ENCODE results near the gene CPM. TPM values are rescaled to one million over a fixed set of nuclear protein-coding genes. Genes with fewer than 3 reads are reported as not detected.

Gene CPM
- total RNA-seq, 1 donor from 2014 or later: 45.2 TPM

GRCh38 chr12:68908076-68908475, 24.9 kb downstream of the CPM start:
- ATAC-seq: no peak

GRCh38 chr12:68905733-68906132, 27.2 kb downstream of the CPM start:
- ATAC-seq (no peak), DNase-seq (ENCODE audit: low spot score) (no peak)

More at GRCh38 chr12:68908076-68908475, 24.9 kb downstream of the CPM start:
- DNase-seq (ENCODE audit: low spot score): no peak

GRCh38 chr12:68904351-68904962, 28.5 kb downstream of the CPM start:
- DNase-seq (ENCODE audit: low spot score) (no peak), ATAC-seq (no peak)

DNA sequence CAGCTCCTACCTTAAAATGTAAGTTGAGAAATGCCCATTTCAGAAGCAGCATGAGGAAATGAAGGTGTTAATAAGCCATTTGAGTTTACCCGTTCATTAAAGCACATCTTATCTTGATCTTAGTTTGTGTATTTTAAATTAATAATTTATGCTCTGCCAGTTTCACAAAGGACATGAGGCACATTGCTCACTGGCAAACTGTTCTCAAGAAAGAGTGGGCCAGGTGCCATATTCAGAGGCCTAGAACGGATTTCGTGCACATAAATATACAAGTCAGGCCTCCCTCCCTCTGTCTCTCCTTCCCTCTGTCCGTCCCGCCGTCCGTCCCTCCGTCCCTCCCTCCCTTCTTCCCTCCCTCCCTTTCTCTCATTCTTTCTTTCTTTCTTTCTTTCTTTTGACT, 29.5 kb downstream of the CPM start:
- ATAC-seq (no peak), DNase-seq (ENCODE audit: low spot score) (no peak)

- DNase-seq (ENCODE audit: low spot score): no peak
- no peak for ATAC-seq
Observed at GRCh38 chr12:68901551-68901950, 31.4 kb downstream of the CPM start.

- ATAC-seq: no peak
- DNase-seq (ENCODE audit: low spot score): no peak
Observed at GRCh38 chr12:68901145-68901544, 31.8 kb downstream of the CPM start.

- DNase-seq (ENCODE audit: low spot score): no peak
- ATAC-seq: no peak
Observed at GRCh38 chr12:68900241-68900640, 32.7 kb downstream of the CPM start.

- ATAC-seq (peak; percentile 88), DNase-seq (ENCODE audit: low spot score) (peak; percentile 80)
Observed at GRCh38 chr12:68899251-68899771, 33.7 kb downstream of the CPM start.

GRCh38 chr12:68896881-68897540, 36.0 kb downstream of the CPM start:
- ATAC-seq (no peak), DNase-seq (ENCODE audit: low spot score) (no peak)

DNA sequence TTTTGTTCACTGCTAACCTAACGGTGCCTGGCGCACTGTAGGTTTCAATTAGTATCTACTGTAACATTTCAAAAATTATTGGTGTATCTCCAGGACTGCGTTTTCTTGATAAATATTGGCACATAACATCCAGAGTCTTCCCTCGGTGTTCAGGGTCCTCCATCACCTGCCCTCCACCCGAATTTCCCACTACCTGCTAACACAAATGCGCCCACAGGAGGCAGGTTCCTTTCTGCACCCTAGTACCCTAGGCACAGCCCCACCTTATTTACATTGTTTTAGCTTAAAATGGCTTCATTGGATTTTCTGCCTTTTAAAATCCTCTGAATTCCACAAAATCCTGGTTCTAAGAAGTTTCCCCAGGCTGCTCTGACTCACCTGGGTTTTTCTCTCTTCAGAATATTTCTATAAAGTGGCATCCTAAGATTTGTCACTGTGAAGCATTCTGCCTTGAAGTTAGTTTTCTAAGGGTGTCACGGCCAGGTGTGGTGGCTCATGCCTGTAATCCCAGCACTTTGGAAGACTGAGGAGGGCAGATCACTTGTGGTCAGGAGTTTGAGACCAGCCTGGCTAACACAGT, 38.6 kb downstream of the CPM start:
- ATAC-seq: no peak
- DNase-seq (ENCODE audit: low spot score): no peak

DNA sequence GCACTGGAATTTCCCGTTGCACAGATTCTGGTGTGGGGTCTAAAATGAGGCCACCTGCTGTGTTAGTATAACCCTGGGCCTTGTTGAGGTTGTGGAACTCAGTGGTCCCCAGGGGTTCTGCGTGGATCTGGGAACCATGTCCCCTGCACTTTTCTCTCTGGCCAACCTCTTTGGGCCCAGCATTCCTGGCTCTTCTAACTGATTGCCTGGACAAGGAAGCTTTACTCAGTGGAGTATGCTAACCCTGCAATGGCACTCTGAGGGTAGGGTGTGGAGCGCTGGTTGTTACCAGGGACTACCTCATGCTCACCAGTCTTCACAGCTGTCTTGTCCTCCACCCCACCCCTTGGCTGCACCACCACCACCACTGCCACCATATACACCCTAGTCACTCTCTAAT, 39.2 kb downstream of the CPM start:
- DNase-seq (ENCODE audit: low spot score) (no peak), ATAC-seq (no peak)

GRCh38 chr12:68893201-68893600, 39.8 kb downstream of the CPM start:
- ATAC-seq (no peak), DNase-seq (ENCODE audit: low spot score) (no peak)

- ATAC-seq (no peak), DNase-seq (ENCODE audit: low spot score) (no peak)
Observed at GRCh38 chr12:68891141-68891540, 41.8 kb downstream of the CPM start.

- ATAC-seq: no peak
- no peak for DNase-seq (ENCODE audit: low spot score)
Observed at GRCh38 chr12:68890701-68891113, 42.3 kb downstream of the CPM start.

GRCh38 chr12:68888243-68888642, 44.7 kb downstream of the CPM start:
- no peak for ATAC-seq
- DNase-seq (ENCODE audit: low spot score): no peak

- no peak for DNase-seq (ENCODE audit: low spot score)
- ATAC-seq: no peak
Observed at GRCh38 chr12:68887641-68888040, 45.3 kb downstream of the CPM start.

DNA sequence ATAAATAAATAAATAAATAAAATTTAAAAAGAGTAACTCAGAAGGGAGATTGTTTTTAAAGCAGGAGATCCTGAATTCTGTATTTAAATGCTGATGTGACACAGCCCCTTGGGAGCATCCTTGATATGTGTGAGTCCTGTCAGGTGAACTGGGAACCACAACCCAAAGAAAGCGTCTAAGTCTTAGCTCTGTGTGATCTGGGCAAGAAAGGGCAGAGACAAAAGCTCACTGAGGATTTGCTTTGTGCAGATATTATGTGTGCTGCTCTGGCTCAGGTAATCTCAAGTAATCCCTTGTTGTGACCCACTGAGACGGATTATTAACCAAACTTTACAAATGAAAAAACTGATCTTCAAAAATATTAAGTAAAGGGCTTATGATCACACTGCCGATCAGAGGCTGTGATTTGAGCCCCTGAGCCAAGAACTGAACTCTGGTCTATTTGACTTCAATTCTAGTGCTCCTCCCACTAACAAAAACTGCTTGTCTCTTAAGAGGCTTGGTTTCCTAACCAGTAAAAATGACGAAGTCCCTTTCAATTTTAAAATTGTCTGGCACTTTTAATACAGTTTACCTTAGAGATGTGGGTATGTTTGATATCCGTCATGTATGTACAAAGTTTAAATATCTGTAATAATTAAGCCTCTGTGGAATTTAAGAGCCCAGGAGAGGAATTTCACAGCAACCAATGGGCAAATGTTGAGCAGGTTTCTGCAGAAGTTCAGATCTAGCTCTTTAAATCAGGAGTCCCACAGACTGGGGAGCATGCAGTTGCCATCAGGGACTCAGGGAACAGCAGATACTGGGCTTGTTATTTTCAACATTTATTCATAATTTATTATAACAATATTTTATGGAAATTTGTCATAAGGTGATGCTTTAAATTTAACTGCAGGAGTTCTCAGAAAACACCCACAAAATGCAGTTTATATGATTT, 46.1 kb downstream of the CPM start:
- DNase-seq (ENCODE audit: low spot score) (no peak), ATAC-seq (peak; percentile 85)

DNA sequence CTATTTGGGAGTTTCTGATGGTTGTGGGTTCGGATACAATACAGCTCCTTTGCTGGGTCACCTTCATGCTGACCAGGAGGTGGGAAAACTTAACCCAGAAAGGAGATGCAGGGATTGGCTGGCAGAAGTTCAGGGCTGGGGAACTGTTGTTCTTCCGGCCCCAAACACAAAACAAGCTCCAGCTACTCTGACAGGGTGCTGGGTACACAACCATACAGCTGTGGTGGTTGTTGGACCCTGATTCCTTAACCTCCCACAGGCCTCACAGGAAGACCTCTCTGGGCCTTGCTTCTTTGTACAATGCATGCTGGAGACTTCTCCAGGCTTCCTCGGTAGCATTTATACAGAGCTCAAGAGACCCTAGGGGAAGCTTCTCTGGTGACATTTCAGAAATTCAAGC, 47.6 kb downstream of the CPM start:
- DNase-seq (ENCODE audit: low spot score) (no peak), ATAC-seq (no peak)

DNA sequence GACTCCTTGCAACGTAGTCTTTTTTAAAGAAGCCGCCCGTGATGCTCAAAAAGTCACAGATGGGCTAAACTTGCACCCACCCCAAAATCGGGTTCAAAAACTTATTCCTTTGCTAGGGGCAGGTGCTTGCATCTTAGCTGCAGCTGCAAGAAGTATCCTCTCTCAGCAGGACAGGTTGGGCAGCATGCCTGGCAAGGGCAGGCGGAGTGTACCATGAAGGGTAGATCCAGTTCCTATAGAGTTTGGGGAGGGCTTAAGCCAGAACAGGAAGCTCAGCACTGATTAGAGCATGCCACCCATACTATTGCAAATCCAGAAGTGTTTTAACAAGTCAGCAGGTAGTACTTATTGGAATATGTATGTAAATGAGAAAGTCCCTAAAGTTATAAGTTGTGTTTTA, 48.7 kb downstream of the CPM start:
- no peak for DNase-seq (ENCODE audit: low spot score)
- no peak for ATAC-seq

- no peak for DNase-seq (ENCODE audit: low spot score)
- no peak for ATAC-seq
Observed at GRCh38 chr12:68883151-68883550, 49.8 kb downstream of the CPM start.

Measured in left lobe of liver (tissue), 2 donors.